Uterus (tissue), 4 donors: ENCODE data around the gene NOC4L. TPM values are rescaled to one million over a fixed set of nuclear protein-coding genes. Genes with fewer than 3 reads are reported as not detected.

ENCODE experiments used
- DNase-seq, 2 donors: peaks; one replicate each; pipeline ENCODE4 v3.0.0-alpha.2; 2019 to 2020
- H3K27ac ChIP-seq, 2 donors: fragments of 200-600 bp; sonication (generic); 1 replicate in 1 of 2; 2 replicates in 1 of 2; pipeline ENCODE4 v1.5.1; 2016 to 2018
- H3K27me3 ChIP-seq, 2 donors: fragments of 200-600 bp; sonication (generic); one replicate each; pipeline ENCODE4 v1.5.1; 2018 to 2019; ENCODE audit warnings: control low read depth in 1 of 2
- H3K36me3 ChIP-seq, 2 donors: fragments of 200-600 bp; sonication (generic); one replicate each; pipeline ENCODE4 v1.5.1; 2019; ENCODE audit warnings: control low read depth in 1 of 2
- H3K4me1 ChIP-seq, 2 donors: fragments of 200-600 bp; sonication (generic); one replicate each; pipeline ENCODE4 v1.5.1; 2018 to 2019; ENCODE audit warnings: control low read depth in 1 of 2
- H3K4me3 ChIP-seq, 2 donors: fragments of 200-600 bp; sonication (generic); 1 replicate in 1 of 2; 2 replicates in 1 of 2; pipeline ENCODE4 v1.5.1; 2018 to 2019; ENCODE audit warnings: mild to moderate bottlenecking in 1 of 2
- H3K9me3 ChIP-seq, 2 donors: fragments of 200-600 bp; sonication (generic); one replicate each; pipeline ENCODE4 v1.5.1; 2019; ENCODE audit warnings: control low read depth in 1 of 2
- CTCF ChIP-seq, 4 experiments: fragments of 200-600 bp in 2 of 4; fragments of 450-650 bp in 2 of 4; sonication (generic) in 2 of 4; IDR thresholded peaks; one replicate each; pipeline ENCODE4 v1.5.1; 2016 to 2019; ENCODE audit warnings: antibody characterized with exemption in 4 of 4, mild to moderate bottlenecking in 2 of 4, moderate library complexity in 1 of 4
- POLR2A ChIP-seq, 2 donors: fragments of 450-650 bp; IDR thresholded peaks; one replicate each; pipeline ENCODE4 v1.6.1; 2016; ENCODE audit warnings: antibody characterized with exemption in 2 of 2, mild to moderate bottlenecking in 1 of 2, moderate library complexity in 1 of 2
- intact Hi-C: fragments of 100-400 bp; cut with DNase I; formaldehyde crosslinking; loops from one replicate; pipeline ENCODE4 v1.15.1; 2023; ENCODE audit warnings: low total_unique reads
- total RNA-seq, 4 donors: library from RNA; depleted of rRNA in 3 of 4; stranded (reverse); fragments of >200 nt in 3 of 4; gene quantifications; one replicate each; pipeline versions ENCODE4 v1.1.0 to v1.2.4, GENCODE V29; 2014 to 2023
- donor health status: DM: yes; HTN: yes; CAD: no.

NOC4L gene
- total RNA-seq, 4 donors from 2014 or later: 9.4 to 15.4 TPM; not detected in 2

GRCh38 chr12:132115500-132115899 is 28.8 kb upstream of the NOC4L start:
- H3K36me3 ChIP-seq: no peaks in the 10 kb centered on the region
- intact Hi-C loops: no loop called here
- H3K9me3 ChIP-seq: no peaks in the 10 kb centered on the region
- no peaks in the 10 kb centered on the region for H3K4me1 ChIP-seq
- no peak overlapping the region for H3K27ac ChIP-seq
- DNase-seq: no peak
- TF ChIP-seq POLR2A (IDR thresholded peaks at IDR 0.05) (no peak), CTCF (IDR thresholded peaks at IDR 0.05) (no peak)
- H3K27me3 ChIP-seq: no peaks in the 10 kb centered on the region
- no peak overlapping the region for H3K4me3 ChIP-seq

GRCh38 chr12:132116709-132117557 is 27.3 kb upstream of the NOC4L start:
- Histone ChIP-seq H3K36me3 (no peaks in the 10 kb centered on the region), H3K27ac (no peak overlapping the region), H3K27me3 (no peaks in the 10 kb centered on the region), H3K9me3 (no peaks in the 10 kb centered on the region), H3K4me3 (no peak overlapping the region), H3K4me1 (no peaks in the 10 kb centered on the region)
- intact Hi-C loops: no loop called here
- DNase-seq: no peak
- no peak for TF ChIP-seq POLR2A (IDR thresholded peaks at IDR 0.05)
- no peak for TF ChIP-seq CTCF (IDR thresholded peaks at IDR 0.05)

- no peak overlapping the region for H3K4me3 ChIP-seq
- no peaks in the 10 kb centered on the region for H3K9me3 ChIP-seq
- H3K27me3 ChIP-seq: no peaks in the 10 kb centered on the region
- H3K4me1 ChIP-seq: no peaks in the 10 kb centered on the region
- no peak for DNase-seq
- intact Hi-C loops: no loop called here
- no peak overlapping the region for H3K27ac ChIP-seq
- TF ChIP-seq POLR2A (IDR thresholded peaks at IDR 0.05) (no peak), CTCF (IDR thresholded peaks at IDR 0.05) (no peak)
- no peaks in the 10 kb centered on the region for H3K36me3 ChIP-seq
Observed at GRCh38 chr12:132117558-132117875, 26.7 kb upstream of the NOC4L start.

GRCh38 chr12:132118876-132119275 is 25.4 kb upstream of the NOC4L start:
- no peak for DNase-seq
- no peaks in the 10 kb centered on the region for H3K4me1 ChIP-seq
- H3K36me3 ChIP-seq: no peaks in the 10 kb centered on the region
- no peaks in the 10 kb centered on the region for H3K9me3 ChIP-seq
- intact Hi-C loops: no loop called here
- H3K4me3 ChIP-seq: no peak overlapping the region
- no peaks in the 10 kb centered on the region for H3K27me3 ChIP-seq
- TF ChIP-seq POLR2A (IDR thresholded peaks at IDR 0.05) (no peak), CTCF (IDR thresholded peaks at IDR 0.05) (no peak)
- no peak overlapping the region for H3K27ac ChIP-seq

GRCh38 chr12:132121283-132121682 is 23.0 kb upstream of the NOC4L start:
- H3K9me3 ChIP-seq: no peaks in the 10 kb centered on the region
- TF ChIP-seq POLR2A (IDR thresholded peaks at IDR 0.05): no peak
- no peak for TF ChIP-seq CTCF (IDR thresholded peaks at IDR 0.05)
- intact Hi-C loops: no loop called here
- H3K36me3 ChIP-seq: no peaks in the 10 kb centered on the region
- DNase-seq: no peak
- H3K4me3 ChIP-seq: no peak overlapping the region
- no peak overlapping the region for H3K27ac ChIP-seq
- no peaks in the 10 kb centered on the region for H3K4me1 ChIP-seq
- H3K27me3 ChIP-seq: no peaks in the 10 kb centered on the region
